HS-5 (cell line): ENCODE data around the gene MYH9.
A peak's percentile ranks its signal among the peaks of the same experiment; 100 is the strongest.

ENCODE experiments used
- DNase-seq: peaks from one replicate; pipeline ENCODE4 v3.0.0-alpha.2; 2012; ENCODE audit warnings: low read depth

MYH9 gene

GRCh38 chr22:36367479-36367878 is 20.3 kb downstream of the MYH9 start:
- DNase-seq = no peak

- DNase-seq = no peak
Observed at GRCh38 chr22:36367066-36367465, 20.7 kb downstream of the MYH9 start.

- DNase-seq = no peak
Observed at GRCh38 chr22:36366291-36366708, 21.5 kb downstream of the MYH9 start.

- DNase-seq = peak; percentile 93
Observed at GRCh38 chr22:36365020-36365411, 22.8 kb downstream of the MYH9 start.

- no peak for DNase-seq
Observed at GRCh38 chr22:36364255-36365019, 23.3 kb downstream of the MYH9 start.

- DNase-seq = no peak
Observed at GRCh38 chr22:36363349-36363981, 24.3 kb downstream of the MYH9 start.

GRCh38 chr22:36362932-36363331 is 24.8 kb downstream of the MYH9 start:
- no peak for DNase-seq

GRCh38 chr22:36362075-36362474 is 25.7 kb downstream of the MYH9 start:
- DNase-seq = no peak

- DNase-seq = no peak
Observed at GRCh38 chr22:36360871-36361383, 26.8 kb downstream of the MYH9 start.

- DNase-seq = no peak
Observed at GRCh38 chr22:36360011-36360410, 27.8 kb downstream of the MYH9 start.

GRCh38 chr22:36359470-36359996 is 28.2 kb downstream of the MYH9 start:
- no peak for DNase-seq

GRCh38 chr22:36358533-36359469 is 29.0 kb downstream of the MYH9 start:
- no peak for DNase-seq

- DNase-seq = no peak
Observed at GRCh38 chr22:36356708-36357624, 30.8 kb downstream of the MYH9 start.

GRCh38 chr22:36355894-36356293 is 31.9 kb downstream of the MYH9 start:
- no peak for DNase-seq

- no peak for DNase-seq
Observed at GRCh38 chr22:36355362-36355761, 32.4 kb downstream of the MYH9 start.

GRCh38 chr22:36352803-36353507 is 34.8 kb downstream of the MYH9 start:
- no peak for DNase-seq

- DNase-seq = no peak
Observed at GRCh38 chr22:36351921-36352802, 35.6 kb downstream of the MYH9 start.

GRCh38 chr22:36350751-36351594 is 36.8 kb downstream of the MYH9 start:
- DNase-seq = no peak
